ENCODE measurements around the gene YAF2.
A peak's percentile ranks its signal among the peaks of the same experiment; 100 is the strongest.
"Not testable (repeated sequence)": the region's sequence is repeated elsewhere in the genome, so short reads cannot be mapped to it uniquely, and the experiment has no call there.

YAF2 gene

GRCh38 chr12:42252645-42253044, 14.6 kb upstream of the YAF2 start:
- not testable (repeated sequence) for DNase-seq

DNA sequence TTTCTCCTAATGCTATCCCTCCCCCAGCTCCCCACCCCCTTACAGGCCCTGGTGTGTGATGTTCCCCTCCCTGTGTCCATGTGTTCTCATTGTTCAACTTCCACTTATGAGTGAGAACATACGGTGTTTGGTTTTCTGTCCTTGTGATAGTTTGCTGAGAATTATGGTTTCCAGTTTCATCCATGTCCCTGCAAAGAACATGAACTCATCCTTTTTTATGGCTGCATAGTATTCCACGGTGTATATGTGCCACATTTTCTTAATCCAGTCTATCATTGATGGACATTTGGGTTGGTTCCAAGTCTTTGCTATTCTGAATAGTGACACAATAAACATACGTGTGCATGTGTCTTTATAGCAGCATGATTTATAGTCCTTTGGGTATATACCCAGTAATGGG, 11.0 kb upstream of the YAF2 start:
- not testable (repeated sequence) for DNase-seq

DNA sequence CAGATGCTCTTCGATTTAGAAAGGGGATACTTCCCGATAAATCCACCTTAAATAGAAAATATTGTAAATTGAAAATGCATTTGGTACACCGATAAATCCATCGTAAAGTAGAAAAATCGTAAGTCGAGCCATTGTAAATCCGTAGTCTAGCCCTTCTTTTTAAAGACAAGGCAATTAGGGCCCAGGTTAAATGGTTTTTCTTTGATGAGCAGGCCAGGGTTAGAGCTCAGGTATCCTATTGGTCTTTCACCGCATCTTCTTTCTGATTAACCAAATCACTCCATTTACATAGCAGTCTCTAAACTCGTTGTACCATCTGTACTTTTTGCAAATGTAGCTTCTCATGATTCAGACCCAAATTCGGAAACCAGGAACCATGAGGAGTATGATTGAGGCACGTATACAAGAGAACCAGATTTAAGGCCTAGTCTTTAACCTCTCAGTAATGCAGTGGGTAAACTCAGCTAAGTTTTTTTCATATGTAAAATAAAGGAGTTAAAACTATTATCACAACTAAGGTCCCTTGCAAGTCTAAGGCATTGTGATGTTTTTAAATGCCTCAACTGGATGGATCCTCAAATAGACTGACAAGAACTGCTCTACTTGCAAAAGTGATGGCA, 2.2 kb upstream of the YAF2 start:
- DNase-seq, result no peak

DNA sequence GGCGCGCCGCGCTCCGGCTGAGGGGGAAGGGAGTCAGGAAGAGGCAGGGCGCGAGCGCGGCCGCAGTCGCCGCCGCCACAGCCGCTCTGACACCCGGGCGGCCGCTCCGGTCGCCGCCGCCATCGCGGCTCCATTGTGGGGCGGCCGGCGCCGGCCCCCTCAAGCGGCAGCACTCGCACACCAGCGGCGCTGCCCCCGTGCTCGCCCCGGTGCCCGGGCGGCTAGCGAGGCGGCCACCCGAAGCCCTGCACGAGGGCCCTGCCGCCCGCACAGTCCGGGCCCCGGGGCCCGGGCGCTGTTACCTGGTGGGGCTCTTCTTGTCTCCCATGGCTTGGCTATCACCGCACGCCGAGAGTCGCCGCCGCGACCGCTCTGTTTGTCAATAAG, 202 bp downstream of the YAF2 start:
- no peak for DNase-seq

- peak; percentile 74 for DNase-seq
These were observed 796 bp downstream of the YAF2 start for GRCh38 chr12:42237052-42237852.

DNA sequence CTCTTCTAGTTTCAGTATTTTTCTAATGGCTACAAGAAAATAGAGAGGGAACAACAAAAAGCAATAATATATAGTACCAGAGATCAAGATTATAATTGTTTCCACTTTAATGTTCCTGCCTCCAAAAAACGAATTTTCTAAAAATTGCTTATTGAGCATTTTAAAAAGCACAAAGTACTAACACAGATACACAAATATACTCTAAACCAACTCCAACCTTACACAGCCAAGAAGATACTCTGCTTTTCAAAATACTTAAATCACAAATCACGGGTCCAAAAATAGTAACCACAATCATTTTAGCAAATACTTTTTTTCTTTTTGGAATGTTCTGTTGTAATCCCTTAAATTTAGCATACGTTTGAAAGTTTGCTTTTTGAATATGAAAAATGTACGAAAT, 2.0 kb downstream of the YAF2 start:
- no peak for DNase-seq

- DNase-seq, result no peak
These were observed 2.6 kb downstream of the YAF2 start for GRCh38 chr12:42235426-42235825.

GRCh38 chr12:42234970-42235369, 3.1 kb downstream of the YAF2 start:
- DNase-seq, result no peak

- not testable (repeated sequence) for DNase-seq
These were observed 10.5 kb downstream of the YAF2 start for GRCh38 chr12:42227525-42227924.

- not testable (repeated sequence) for DNase-seq
These were observed 13.5 kb downstream of the YAF2 start for GRCh38 chr12:42224501-42224900.

DNA sequence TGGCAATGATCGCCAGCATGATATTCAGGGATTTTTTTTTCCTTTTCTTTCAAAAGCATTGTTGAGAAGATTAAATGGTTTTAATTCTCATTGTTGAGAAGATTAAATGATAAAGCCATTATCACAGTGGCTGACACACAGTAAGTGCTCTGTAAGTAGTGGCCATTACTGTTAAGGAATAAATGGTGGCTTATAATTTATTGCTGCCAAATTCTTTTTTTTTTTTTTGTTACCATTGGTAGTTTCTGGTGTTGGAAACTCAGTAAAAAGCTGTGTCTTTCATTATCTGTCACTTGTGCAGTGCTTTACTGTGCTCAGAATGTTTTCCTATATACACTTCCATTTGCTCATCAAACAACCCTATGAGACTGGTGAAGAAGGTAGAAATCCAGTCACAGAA, 15.3 kb downstream of the YAF2 start:
- DNase-seq, result no peak

DNA sequence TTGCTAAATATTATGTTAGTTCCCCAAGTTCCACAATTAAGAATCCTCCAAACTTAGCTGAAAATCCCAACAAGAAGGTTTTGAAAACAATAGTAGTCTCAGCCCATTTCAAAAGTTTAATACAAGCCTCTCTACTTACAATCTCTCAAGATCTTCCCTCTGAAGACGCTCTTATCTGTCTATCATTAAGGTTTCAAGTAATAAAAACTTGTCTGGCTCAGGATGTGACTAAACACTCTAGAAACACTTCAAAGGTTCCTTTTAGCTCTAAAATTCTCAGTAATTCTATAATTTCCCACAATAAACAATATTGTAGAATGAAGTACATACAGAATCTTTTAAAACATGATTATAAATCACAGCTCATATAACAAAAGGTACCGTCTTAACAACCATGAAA, 16.3 kb downstream of the YAF2 start:
- DNase-seq, result no peak

GRCh38 chr12:42217656-42218055, 20.4 kb downstream of the YAF2 start:
- no peak for DNase-seq

- DNase-seq, result no peak
These were observed 21.3 kb downstream of the YAF2 start for GRCh38 chr12:42216737-42217136.

DNA sequence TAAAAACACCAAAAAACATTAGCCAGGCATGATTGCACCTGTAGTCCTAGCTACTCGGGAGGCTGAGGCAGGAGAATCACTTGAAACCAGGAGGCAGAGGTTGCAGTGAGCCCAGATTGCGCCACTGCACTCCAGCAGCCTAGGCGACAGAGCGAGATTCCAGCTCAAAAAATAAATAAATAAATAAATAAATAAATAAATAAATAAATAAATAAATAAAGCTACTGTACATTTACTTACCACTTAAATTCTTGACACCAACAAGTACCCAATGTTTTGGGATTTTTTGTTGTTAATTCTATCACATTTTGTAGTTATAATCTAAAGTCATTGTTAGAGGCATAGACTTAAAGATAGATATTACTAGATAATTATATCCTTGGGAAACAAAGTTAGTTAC, 22.3 kb downstream of the YAF2 start:
- not testable (repeated sequence) for DNase-seq

DNA sequence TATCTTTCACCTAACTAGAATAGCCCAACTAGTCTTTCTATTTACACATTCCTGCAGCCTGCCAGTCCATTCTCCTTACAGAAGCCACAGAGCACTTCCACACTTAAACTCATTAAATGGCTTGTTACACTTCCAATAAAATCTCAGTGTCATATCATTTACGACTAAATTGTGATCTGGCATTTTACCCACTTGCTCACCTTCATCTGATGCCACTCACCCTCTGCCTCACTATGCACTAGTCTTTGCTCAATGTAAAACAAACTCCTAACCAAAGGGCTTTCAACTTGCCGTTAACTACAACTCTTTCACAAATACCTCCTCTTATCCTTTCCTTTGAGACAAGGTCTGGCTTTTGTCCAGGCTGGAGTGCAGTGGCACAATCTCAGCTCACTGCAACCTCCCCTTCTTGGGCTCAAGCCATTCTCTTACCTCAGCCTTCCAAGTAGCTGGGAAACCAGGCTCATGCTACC, 24.1 kb downstream of the YAF2 start:
- DNase-seq, result no peak

- DNase-seq, result no peak
These were observed 25.0 kb downstream of the YAF2 start for GRCh38 chr12:42213023-42213422.

GRCh38 chr12:42208574-42208973, 29.5 kb downstream of the YAF2 start:
- no peak for DNase-seq

- no peak for DNase-seq
These were observed 33.2 kb downstream of the YAF2 start for GRCh38 chr12:42204819-42205218.

GRCh38 chr12:42204362-42204761, 33.7 kb downstream of the YAF2 start:
- no peak for DNase-seq

GRCh38 chr12:42201063-42201462, 37.0 kb downstream of the YAF2 start:
- DNase-seq, result no peak

DNA sequence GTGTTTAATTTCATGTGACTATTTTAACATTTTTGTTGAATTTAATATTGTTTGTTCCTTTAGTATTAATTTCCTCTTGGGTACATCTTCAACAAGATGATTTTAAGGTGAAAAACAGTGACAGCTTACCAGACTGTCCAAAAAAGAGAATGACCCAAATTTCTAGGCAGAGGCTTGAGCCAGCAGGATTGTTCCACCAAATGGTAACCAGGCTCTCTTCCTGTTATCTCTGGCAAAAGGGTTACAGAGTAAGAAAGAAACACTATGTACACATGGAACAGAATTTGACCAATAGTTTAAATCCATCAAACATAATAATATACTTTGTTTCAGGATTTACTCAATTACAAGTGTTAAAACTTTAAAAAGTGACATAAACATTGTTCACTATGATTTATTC, 39.0 kb downstream of the YAF2 start:
- no peak for DNase-seq

GRCh38 chr12:42196723-42197603, 41.1 kb downstream of the YAF2 start:
- DNase-seq, result no peak

DNA sequence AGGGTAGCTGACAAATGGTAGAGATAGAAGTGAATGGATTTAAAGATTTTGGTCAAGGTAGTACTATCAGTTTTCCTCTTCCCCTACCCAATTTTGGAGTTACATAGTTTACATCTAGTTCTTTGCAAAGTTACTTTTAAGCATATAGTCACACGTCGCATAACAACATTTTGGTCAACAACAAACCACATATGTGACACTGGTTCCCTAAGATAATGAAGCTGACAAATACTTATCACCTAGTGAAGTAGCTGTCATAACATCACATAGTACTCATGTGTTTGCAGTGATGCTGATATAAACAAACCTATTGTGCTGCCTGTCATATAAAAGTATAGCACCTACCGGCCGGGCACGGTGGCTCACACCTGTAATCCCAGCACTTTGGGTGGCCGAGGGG, 45.4 kb downstream of the YAF2 start:
- no peak for DNase-seq

All from activated naive CD4-positive, alpha-beta T cell treated with Interleukin-2 at 50 U/mL for 16 hours (primary cell).